H1 (cell line): ENCODE results near the gene RAP1GDS1. TPM values are rescaled to one million over a fixed set of nuclear protein-coding genes. Genes with fewer than 3 reads are reported as not detected.

Experiments used
- CTCF ChIA-PET: fragments of 300-600 bp; sonication (Branson Sonifier 250); formaldehyde crosslinking; loops from one replicate; lab custom pipeline; 2021; ENCODE audit not compliant: partially characterized antibody; lab: Charles Lee
- POLR2A ChIA-PET: fragments of 300-600 bp; sonication (Branson Sonifier 250); formaldehyde crosslinking; loops from one replicate; lab custom pipeline; 2021; ENCODE audit warnings: inconsistent platforms; ENCODE audit not compliant: partially characterized antibody; lab: Charles Lee
- DNase-seq, 2 experiments: peaks; one replicate each; pipeline versions ENCODE4 v3.0.0 to v3.0.0-alpha.2; 2010 to 2022; ENCODE audit warnings: low spot score in 2 of 2, low read depth in 1 of 2, mixed read lengths in 1 of 2
- FAIRE-seq: peaks from 2 replicates; lab custom pipeline; 2011; peaks lifted over from hg19 to GRCh38; lab: Jason Lieb, UNC
- H2AFZ ChIP-seq: 2 replicates; pipeline ENCODE4 v1.8.1; 2012; ENCODE audit warnings: low read length, inconsistent platforms
- H2AK5ac ChIP-seq: 2 replicates; pipeline ENCODE4 v1.6.1; 2013; ENCODE audit warnings: low read depth, low read length
- H2BK120ac ChIP-seq: replicated peaks from 2 replicates; pipeline ENCODE3; 2013; ENCODE audit warnings: low read depth, low read length, inconsistent platforms
- H2BK12ac ChIP-seq: 2 replicates; pipeline ENCODE4 v1.6.1; 2013; ENCODE audit warnings: low read depth, low read length
- H2BK15ac ChIP-seq: 2 replicates; pipeline ENCODE4 v1.6.1; 2013; ENCODE audit warnings: low read length
- H2BK20ac ChIP-seq: 2 replicates; pipeline ENCODE4 v1.6.1; 2013; ENCODE audit warnings: low read length
- H2BK5ac ChIP-seq: 2 replicates; pipeline ENCODE4 v1.6.1; 2013; ENCODE audit warnings: low read depth, low read length
- H3K14ac ChIP-seq: 2 replicates; pipeline ENCODE4 v1.6.1; 2013; ENCODE audit warnings: inconsistent platforms; ENCODE audit not compliant: insufficient read length
- H3K18ac ChIP-seq: 2 replicates; pipeline ENCODE4 v1.6.1; 2013; ENCODE audit warnings: low read length; ENCODE audit errors: extremely low read depth
- H3K23ac ChIP-seq: 2 replicates; pipeline ENCODE4 v1.6.1; 2013; ENCODE audit warnings: inconsistent platforms; ENCODE audit not compliant: insufficient read length
- H3K23me2 ChIP-seq: 2 replicates; pipeline ENCODE4 v1.6.1; 2013; ENCODE audit warnings: low read depth, low read length
- H3K27ac ChIP-seq: 2 replicates; pipeline ENCODE4 v1.6.1; 2011; ENCODE audit warnings: low read depth, low read length, inconsistent platforms
- H3K27me3 ChIP-seq, 4 experiments: replicated peaks in 1 of 4; 1 replicate in 1 of 4; 2 replicates in 3 of 4; pipeline versions ENCODE4 v1.6.1 to v1.8.1; 2011 to 2013; ENCODE audit warnings: low read length in 3 of 4, mild to moderate bottlenecking in 3 of 4, inconsistent platforms in 2 of 4, mixed read lengths in 2 of 4, moderate library complexity in 1 of 4; ENCODE audit not compliant: control insufficient read depth in 3 of 4, insufficient read depth in 3 of 4; ENCODE audit errors: extremely low read depth in 1 of 4
- H3K36me3 ChIP-seq, 4 experiments: 2 replicates each; pipeline versions ENCODE4 v1.6.1 to v1.8.1; 2011 to 2013; ENCODE audit warnings: mild to moderate bottlenecking in 4 of 4, low read length in 3 of 4, moderate library complexity in 2 of 4, control low read depth in 1 of 4, inconsistent platforms in 1 of 4; ENCODE audit not compliant: insufficient read depth in 4 of 4, control insufficient read depth in 2 of 4
- H3K4ac ChIP-seq: replicated peaks from 2 replicates; pipeline ENCODE3; 2013; ENCODE audit warnings: low read length, low read depth, mixed read lengths, inconsistent platforms; ENCODE audit not compliant: insufficient read length
- H3K4me1 ChIP-seq, 4 experiments: replicated peaks in 1 of 4; 1 replicate in 1 of 4; 2 replicates in 3 of 4; pipeline versions ENCODE4 v1.6.1 to v1.8.1; 2011 to 2013; ENCODE audit warnings: low read length in 3 of 4, inconsistent platforms in 2 of 4, mixed read lengths in 1 of 4; ENCODE audit not compliant: insufficient read depth in 4 of 4, control insufficient read depth in 3 of 4
- H3K4me2 ChIP-seq, 2 experiments: 2 replicates each; pipeline versions ENCODE4 v1.6.1 to v1.8.1; 2011 to 2013; ENCODE audit warnings: low read depth in 2 of 2, low read length in 2 of 2, control low read depth in 1 of 2, inconsistent platforms in 1 of 2, mild to moderate bottlenecking in 1 of 2; ENCODE audit not compliant: insufficient read depth in 1 of 2
- H3K4me3 ChIP-seq, 4 experiments: fragments of 200-600, 300-600 bp in 1 of 4; sonication (generic), shearing (Covaris generic), sonication (Bioruptor Twin) in 1 of 4; 2 replicates each; pipeline versions ENCODE4 v1.5.1 to v1.8.1; 2011 to 2016; ENCODE audit warnings: low read length in 4 of 4, low read depth in 3 of 4, control low read depth in 2 of 4, inconsistent platforms in 2 of 4, mild to moderate bottlenecking in 2 of 4, mixed read lengths in 1 of 4, moderate library complexity in 1 of 4; ENCODE audit not compliant: insufficient read depth in 2 of 4; ENCODE audit errors: extremely low read depth in 1 of 4
- H3K56ac ChIP-seq: replicated peaks from 2 replicates; pipeline ENCODE3; 2013; ENCODE audit warnings: low read depth, mild to moderate bottlenecking, mixed read lengths, low read length, inconsistent platforms; ENCODE audit not compliant: insufficient read length
- H3K79me1 ChIP-seq: 2 replicates; pipeline ENCODE4 v1.6.1; 2013; ENCODE audit warnings: low read depth, low read length, control low read depth
- H3K79me2 ChIP-seq, 2 experiments: 2 replicates each; pipeline versions ENCODE4 v1.6.1 to v1.8.1; 2012 to 2013; ENCODE audit warnings: low read length in 2 of 2, mild to moderate bottlenecking in 2 of 2, inconsistent platforms in 1 of 2; ENCODE audit not compliant: insufficient read depth in 2 of 2, control insufficient read depth in 1 of 2
- H3K9ac ChIP-seq, 4 experiments: replicated peaks in 1 of 4; 1 replicate in 1 of 4; 2 replicates in 3 of 4; pipeline versions ENCODE4 v1.6.1 to v1.8.1; 2011 to 2013; ENCODE audit warnings: low read depth in 3 of 4, low read length in 3 of 4, control low read depth in 2 of 4, mild to moderate bottlenecking in 2 of 4, moderate library complexity in 2 of 4, inconsistent platforms in 1 of 4; ENCODE audit errors: extremely low read depth in 1 of 4
- H3K9me3 ChIP-seq, 2 experiments: 2 replicates each; pipeline versions ENCODE4 v1.6.1 to v1.8.1; 2012 to 2013; ENCODE audit warnings: mild to moderate bottlenecking in 2 of 2, moderate library complexity in 2 of 2, control low read depth in 1 of 2, inconsistent platforms in 1 of 2, low read depth in 1 of 2, low read length in 1 of 2, mixed read lengths in 1 of 2; ENCODE audit not compliant: insufficient read depth in 2 of 2
- H4K20me1 ChIP-seq, 2 experiments: replicated peaks in 1 of 2; 2 replicates each; pipeline versions ENCODE3 to v1.8.1; 2011 to 2013; ENCODE audit warnings: inconsistent platforms in 2 of 2, low read length in 2 of 2, mild to moderate bottlenecking in 1 of 2; ENCODE audit not compliant: insufficient read depth in 2 of 2, control insufficient read depth in 1 of 2
- H4K5ac ChIP-seq: 2 replicates; pipeline ENCODE4 v1.6.1; 2013; ENCODE audit warnings: low read length, low read depth, mixed read lengths, inconsistent platforms; ENCODE audit not compliant: insufficient read length
- H4K8ac ChIP-seq: 2 replicates; pipeline ENCODE4 v1.8.0; 2013; ENCODE audit warnings: mild to moderate bottlenecking, moderate library complexity, low read length, inconsistent platforms; ENCODE audit not compliant: insufficient read depth; ENCODE audit errors: extremely low read depth
- H4K91ac ChIP-seq: replicated peaks from 2 replicates; pipeline ENCODE3; 2013; ENCODE audit warnings: low read length, mixed read lengths, inconsistent platforms; ENCODE audit not compliant: insufficient read length
- ASH2L ChIP-seq: fragments of 200-600, 300-600 bp; sonication (generic); IDR thresholded peaks from one replicate; pipeline ENCODE4 v1.7.1; 2017; ENCODE audit warnings: low read length
- CTCF ChIP-seq, 3 experiments: IDR thresholded peaks; 1 replicate in 2 of 3; 2 replicates in 1 of 3; pipeline versions ENCODE4 v1.5.1 to v1.6.1; 2011; ENCODE audit warnings: low read length in 3 of 3, mild to moderate bottlenecking in 3 of 3, inconsistent platforms in 2 of 3, low read depth in 1 of 3, moderate library complexity in 1 of 3; ENCODE audit not compliant: insufficient read depth in 1 of 3; ENCODE audit errors: control extremely low read depth in 1 of 3
- E2F6 ChIP-seq: IDR thresholded peaks from 2 replicates; pipeline ENCODE4 v1.6.1; 2012; ENCODE audit warnings: inconsistent platforms
- JUND ChIP-seq: IDR thresholded peaks from 2 replicates; pipeline ENCODE4 v1.6.1; 2011; ENCODE audit warnings: mild to moderate bottlenecking, improper control_type of control experiment, low read length
- KDM1A ChIP-seq: fragments of 200-600, 300-600 bp; sonication (generic); IDR thresholded peaks from 2 replicates; pipeline ENCODE4 v1.7.1; 2016; ENCODE audit warnings: mild to moderate bottlenecking, low read length, borderline replicate concordance
- KDM4A ChIP-seq: IDR thresholded peaks from one replicate; pipeline ENCODE4 v1.7.1; 2012; ENCODE audit warnings: low read depth, mild to moderate bottlenecking, moderate library complexity, low read length, inconsistent platforms; ENCODE audit not compliant: severe bottlenecking
- MAFK ChIP-seq: IDR thresholded peaks from 2 replicates; pipeline ENCODE4 v1.6.1; 2012; ENCODE audit warnings: low read depth, mild to moderate bottlenecking, improper control_type of control experiment, low read length
- RAD21 ChIP-seq, 2 experiments: IDR thresholded peaks in 1 of 2; conservative IDR thresholded peaks in 1 of 2; 2 replicates each; pipeline ENCODE4 v1.6.1; 2011; ENCODE audit warnings: low read depth in 2 of 2, low read length in 2 of 2, improper control_type of control experiment in 1 of 2, inconsistent platforms in 1 of 2, mild to moderate bottlenecking in 1 of 2, moderate library complexity in 1 of 2
- SP1 ChIP-seq: IDR thresholded peaks from 2 replicates; pipeline ENCODE4 v1.6.1; 2011; ENCODE audit warnings: low read depth, low read length
- WGBS, 2 experiments: shearing (Covaris generic) in 1 of 2; methylation state at CpG; one replicate each; pipeline versions ENCODE4 v1.1.6 to v1.1.7; 2013 to 2015; ENCODE audit warnings: low lambda C conversion rate in 2 of 2, mixed read lengths in 2 of 2, inconsistent platforms in 1 of 2, low coverage in 1 of 2, missing lambda C conversion rate in 1 of 2; ENCODE audit not compliant: insufficient replicate concordance in 2 of 2, insufficient coverage in 1 of 2, insufficient read length in 1 of 2; ENCODE audit errors: extremely low coverage in 1 of 2, missing lambda C conversion rate in 1 of 2; 5-methylcytosine and 5-hydroxymethylcytosine counted together
- polyA plus RNA-seq, 7 experiments: library from polyadenylated mRNA; depleted of rRNA in 3 of 7; stranded (reverse) in 5 of 7; unstranded in 2 of 7; fragments of >200 nt in 5 of 7; fragments of 200-250 nt in 2 of 7; gene quantifications; 1 replicate in 5 of 7; 2 replicates in 1 of 7; 4 replicates in 1 of 7; pipeline versions ENCODE4 v1.2.1 to v1.2.3, GENCODE V29; 2011 to 2013; ENCODE audit warnings: missing spikeins in 2 of 7, mixed read lengths in 2 of 7
- total RNA-seq: library from RNA; stranded (reverse); fragmentation: NEBNext Ultra II Directional; extraction: Animal tissue kit (Norgen Biotek cat#: 25700); gene quantifications from 2 replicates; pipeline ENCODE4 v1.2.1, GENCODE V29; 2021

The RAP1GDS1 gene
- total and polyA plus RNA-seq, 2 of the 8 experiments (the other 6 are each of a cell fraction or from before 2014, with no cell fraction given), result 12.8 to 31.9 TPM

- H2AK5ac ChIP-seq, result no peak overlapping the region
- no peak overlapping the region for H3K14ac ChIP-seq
- ChIA-PET POLR2A (interaction anchor here (0.9 to 1.7 kb wide), 6 partner anchors 17 to 621 kb away, joined by 3 to 6 read pairs (median 3); partner anchors contain the start of genes ADH5 and TSPAN5), CTCF (interaction anchor here (0.5 to 2.8 kb wide), 62 partner anchors 9 to 937 kb away, joined by 3 to 13 read pairs (median 4); partner anchors contain the start of genes STPG2 and TSPAN5)
- no peaks in the 10 kb centered on the region for H4K20me1 ChIP-seq
- H3K18ac ChIP-seq, result no peak overlapping the region; the same call in 1 of the 2 replicates
- FAIRE-seq (peak; percentile 95), DNase-seq (peak; percentile 69 to 70)
- H3K23ac ChIP-seq, result no peak overlapping the region
- no peak overlapping the region for H4K91ac ChIP-seq
- no peaks in the 10 kb centered on the region for H3K79me2 ChIP-seq
- WGBS, 2 experiments, result 14% methylated on average over 20 of the region's 20 CpGs; no CpG with 5 or more reads in 1 of the 2 experiments
- no peak overlapping the region for H2BK120ac ChIP-seq
- H3K27me3 ChIP-seq, result no peaks in the 10 kb centered on the region
- H2BK15ac ChIP-seq, result no peak overlapping the region
- no peak overlapping the region for H3K4ac ChIP-seq
- 0 out of 8 replicates have a peak, but pooled peaks cover 0 to 4% (median 0%) of the 10 kb centered on the region in 4 experiments for H3K36me3 ChIP-seq
- peak overlapping the region; percentile 19 to 56 (median 42); a peak in 7 of 8 replicates for H3K4me3 ChIP-seq
- H4K8ac ChIP-seq, result no peak overlapping the region
- no peak overlapping the region for H4K5ac ChIP-seq
- H3K4me1 ChIP-seq, result peaks cover 0 to 8% (median under 1%) of the 10 kb centered on the region in 4 experiments; a peak in 4 of 7 replicates
- no peak overlapping the region for H3K56ac ChIP-seq
- H2BK12ac ChIP-seq, result no peak overlapping the region
- H2AFZ ChIP-seq, result peak overlapping the region; percentile 91
- H2BK20ac ChIP-seq, result no peak overlapping the region
- H3K23me2 ChIP-seq, result no peaks in the 10 kb centered on the region
- no peak overlapping the region for H2BK5ac ChIP-seq
- H3K27ac ChIP-seq, result no peak overlapping the region
- no peaks in the 10 kb centered on the region for H3K79me1 ChIP-seq
- peak overlapping the region; percentile 5 to 90; a peak in 3 of 4 replicates for H3K4me2 ChIP-seq
- no peak overlapping the region for H3K9ac ChIP-seq
- no peaks in the 10 kb centered on the region for H3K9me3 ChIP-seq
- peak; percentile 60 to 89 (median 80) for TF ChIP-seq CTCF (IDR thresholded peaks at IDR 0.05; ENCODE audit: control extremely low read depth in 1 of 3, insufficient read depth in 1 of 3, low read depth in 1 of 3, low read length in 3 of 3)
- TF ChIP-seq ASH2L, result peak; percentile 56
- TF ChIP-seq MAFK, result no peak
- no peak for TF ChIP-seq JUND
- no peak for TF ChIP-seq KDM4A
- TF ChIP-seq KDM1A, result no peak
- no peak for TF ChIP-seq SP1
- peak; percentile 92 to 94 for TF ChIP-seq RAD21 (IDR thresholded peaks at IDR 0.05 in 1 of 2, conservative IDR thresholded peaks at IDR 0.05 in 1 of 2; ENCODE audit: low read depth in 2 of 2, low read length in 2 of 2)
- no peak for TF ChIP-seq E2F6
Measured at GRCh38 chr4:98467627-98468072, 206.5 kb downstream of the RAP1GDS1 start.
